Measurements from ENCODE around the gene COPA.

COPA gene

DNA sequence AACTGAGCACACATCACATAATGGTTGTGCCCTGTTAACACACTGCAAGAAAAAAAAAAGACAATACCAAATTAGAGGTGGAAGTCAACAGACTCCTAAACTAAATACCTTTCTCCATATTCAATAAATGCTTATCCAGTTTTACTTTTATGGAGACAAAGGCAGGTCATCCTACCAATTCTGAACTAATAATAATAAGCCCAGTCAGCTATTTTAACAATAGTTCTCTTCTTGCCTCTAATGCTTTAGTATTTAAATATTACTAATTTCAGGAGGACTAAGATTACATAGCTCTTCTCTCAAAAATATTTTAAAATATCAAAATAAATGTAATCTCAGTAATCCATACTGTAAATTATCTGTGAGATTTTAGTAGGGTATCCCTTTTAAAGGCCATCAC is 10.5 kb downstream of the COPA start:
- Histone ChIP-seq H3K9ac (ENCODE audit: low read length) (no peak overlapping the region), H3K9me3 (ENCODE audit: insufficient read depth, low read length) (no peaks in the 10 kb centered on the region), H3K36me3 (ENCODE audit: low read length) (peaks cover 48% of the 10 kb centered on the region), H2AFZ (ENCODE audit: low read depth, low read length, severe bottlenecking) (no peak overlapping the region), H3K27ac (ENCODE audit: low read depth, low read length) (no peak overlapping the region), H3K79me2 (ENCODE audit: insufficient read depth, low read length) (no peaks in the 10 kb centered on the region; the same call in 1 of the 2 replicates), H3K4me2 (ENCODE audit: low read depth, low read length, poor library complexity, severe bottlenecking) (no peak overlapping the region), H3F3A (ENCODE audit: insufficient read depth) (no peaks in the 10 kb centered on the region), H3K9me2 (replicated peaks; ENCODE audit: insufficient read depth, low read length) (no peaks in the 10 kb centered on the region), H4K20me1 (ENCODE audit: low read depth, low read length) (no peaks in the 10 kb centered on the region), H3K27me3 (ENCODE audit: low read length) (no peaks in the 10 kb centered on the region), H3K4me3 (ENCODE audit: insufficient read depth, low read length, poor library complexity, severe bottlenecking) (no peak overlapping the region)
- TF ChIP-seq, protein P1, sequence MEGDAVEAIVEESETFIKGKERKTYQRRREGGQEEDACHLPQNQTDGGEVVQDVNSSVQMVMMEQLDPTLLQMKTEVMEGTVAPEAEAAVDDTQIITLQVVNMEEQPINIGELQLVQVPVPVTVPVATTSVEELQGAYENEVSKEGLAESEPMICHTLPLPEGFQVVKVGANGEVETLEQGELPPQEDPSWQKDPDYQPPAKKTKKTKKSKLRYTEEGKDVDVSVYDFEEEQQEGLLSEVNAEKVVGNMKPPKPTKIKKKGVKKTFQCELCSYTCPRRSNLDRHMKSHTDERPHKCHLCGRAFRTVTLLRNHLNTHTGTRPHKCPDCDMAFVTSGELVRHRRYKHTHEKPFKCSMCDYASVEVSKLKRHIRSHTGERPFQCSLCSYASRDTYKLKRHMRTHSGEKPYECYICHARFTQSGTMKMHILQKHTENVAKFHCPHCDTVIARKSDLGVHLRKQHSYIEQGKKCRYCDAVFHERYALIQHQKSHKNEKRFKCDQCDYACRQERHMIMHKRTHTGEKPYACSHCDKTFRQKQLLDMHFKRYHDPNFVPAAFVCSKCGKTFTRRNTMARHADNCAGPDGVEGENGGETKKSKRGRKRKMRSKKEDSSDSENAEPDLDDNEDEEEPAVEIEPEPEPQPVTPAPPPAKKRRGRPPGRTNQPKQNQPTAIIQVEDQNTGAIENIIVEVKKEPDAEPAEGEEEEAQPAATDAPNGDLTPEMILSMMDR (IDR thresholded peaks at IDR 0.05; ENCODE audit: insufficient read depth, low read length, poor library complexity, severe bottlenecking), result no peak
- TF ChIP-seq EZH2phosphoT487 (conservative IDR thresholded peaks at IDR 0.05; ENCODE audit: low read length), result no peak

DNA sequence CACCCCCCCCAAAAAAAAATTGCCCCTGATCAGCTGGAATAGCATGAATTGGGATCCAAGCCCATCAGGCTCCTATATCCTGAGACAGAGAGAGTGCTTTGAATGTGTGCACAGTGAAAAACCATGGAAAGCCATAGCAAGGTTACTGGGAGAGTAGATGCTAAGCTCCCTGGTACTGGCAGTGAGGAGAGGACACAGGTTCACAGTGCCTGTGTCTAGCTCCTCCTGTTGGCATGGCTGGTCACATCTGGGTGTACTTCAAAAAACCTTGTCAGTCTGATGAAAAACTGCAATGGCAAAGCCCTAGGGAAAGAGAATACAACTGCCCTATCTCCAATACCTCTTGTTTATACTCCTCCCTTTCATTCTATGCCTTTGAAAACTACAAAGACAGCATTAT is 12.9 kb downstream of the COPA start:
- no peaks in the 10 kb centered on the region for H3K27me3 ChIP-seq (ENCODE audit: low read length)
- no peak overlapping the region for H3K9ac ChIP-seq (ENCODE audit: low read length)
- H3K36me3 ChIP-seq (ENCODE audit: low read length), result peaks cover 58% of the 10 kb centered on the region
- no peak overlapping the region for H3K4me2 ChIP-seq (ENCODE audit: low read depth, low read length, poor library complexity, severe bottlenecking)
- no peaks in the 10 kb centered on the region for H3K9me3 ChIP-seq (ENCODE audit: insufficient read depth, low read length)
- H4K20me1 ChIP-seq (ENCODE audit: low read depth, low read length), result no peaks in the 10 kb centered on the region
- H3F3A ChIP-seq (ENCODE audit: insufficient read depth), result no peaks in the 10 kb centered on the region
- TF ChIP-seq EZH2phosphoT487 (conservative IDR thresholded peaks at IDR 0.05; ENCODE audit: low read length), result no peak
- TF ChIP-seq, protein P1 (IDR thresholded peaks at IDR 0.05; ENCODE audit: insufficient read depth, low read length, poor library complexity, severe bottlenecking), result no peak
- H2AFZ ChIP-seq (ENCODE audit: low read depth, low read length, severe bottlenecking), result no peak overlapping the region
- no peaks in the 10 kb centered on the region; the same call in 1 of the 2 replicates for H3K79me2 ChIP-seq (ENCODE audit: insufficient read depth, low read length)
- no peak overlapping the region for H3K27ac ChIP-seq (ENCODE audit: low read depth, low read length)
- no peak overlapping the region for H3K4me3 ChIP-seq (ENCODE audit: insufficient read depth, low read length, poor library complexity, severe bottlenecking)
- H3K9me2 ChIP-seq (replicated peaks; ENCODE audit: insufficient read depth, low read length), result no peaks in the 10 kb centered on the region

DNA sequence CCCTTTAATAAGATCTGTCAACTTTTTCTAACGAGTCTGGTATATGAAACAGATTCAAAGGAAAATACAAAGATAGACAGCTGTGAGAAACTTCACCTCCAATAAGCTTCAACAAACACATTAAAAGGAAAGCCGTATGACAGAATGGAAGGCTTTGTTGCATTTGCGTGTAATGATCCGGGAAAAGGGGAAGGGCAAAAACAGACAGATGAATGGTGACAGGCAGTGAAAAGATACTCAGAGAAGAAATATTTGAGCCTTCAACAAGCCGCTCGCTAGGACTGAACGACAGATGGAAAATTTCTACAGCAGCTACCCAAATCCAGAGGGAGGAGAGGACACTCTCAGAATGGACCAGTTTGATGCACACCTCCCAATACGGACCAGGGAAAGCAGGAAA is 14.9 kb downstream of the COPA start:
- no peak overlapping the region for H3K4me3 ChIP-seq (ENCODE audit: insufficient read depth, low read length, poor library complexity, severe bottlenecking)
- TF ChIP-seq, protein P1 (IDR thresholded peaks at IDR 0.05; ENCODE audit: insufficient read depth, low read length, poor library complexity, severe bottlenecking), result no peak
- TF ChIP-seq EZH2phosphoT487 (conservative IDR thresholded peaks at IDR 0.05; ENCODE audit: low read length), result no peak
- H3K9me3 ChIP-seq (ENCODE audit: insufficient read depth, low read length), result no peaks in the 10 kb centered on the region
- peaks cover 56% of the 10 kb centered on the region for H3K36me3 ChIP-seq (ENCODE audit: low read length)
- no peak overlapping the region for H3K4me2 ChIP-seq (ENCODE audit: low read depth, low read length, poor library complexity, severe bottlenecking)
- H3K27ac ChIP-seq (ENCODE audit: low read depth, low read length), result no peak overlapping the region
- no peaks in the 10 kb centered on the region for H3K27me3 ChIP-seq (ENCODE audit: low read length)
- no peak overlapping the region for H3K9ac ChIP-seq (ENCODE audit: low read length)
- H3K9me2 ChIP-seq (replicated peaks; ENCODE audit: insufficient read depth, low read length), result no peaks in the 10 kb centered on the region
- no peaks in the 10 kb centered on the region for H3F3A ChIP-seq (ENCODE audit: insufficient read depth)
- H4K20me1 ChIP-seq (ENCODE audit: low read depth, low read length), result no peaks in the 10 kb centered on the region
- no peak overlapping the region for H2AFZ ChIP-seq (ENCODE audit: low read depth, low read length, severe bottlenecking)
- no peaks in the 10 kb centered on the region; the same call in 1 of the 2 replicates for H3K79me2 ChIP-seq (ENCODE audit: insufficient read depth, low read length)
